Spleen (tissue), 7 donors: ENCODE results near the gene CYP26A1.

ENCODE experiments used
- POLR2A ChIP-seq, 3 donors: fragments of 450-650 bp; IDR thresholded peaks; one replicate each; pipeline ENCODE4 v1.5.1; 2017; ENCODE audit warnings: antibody characterized with exemption in 3 of 3, mild to moderate bottlenecking in 1 of 3
- POLR2AphosphoS5 ChIP-seq, 3 donors: sonication (generic); formaldehyde crosslinking; IDR thresholded peaks; one replicate each; pipeline ENCODE4 v1.5.1; 2017; ENCODE audit warnings: antibody characterized with exemption in 3 of 3
- TF ChIP-seq, protein P1 (sequence below), 11 experiments: fragments of 200-600 bp in 7 of 11; fragments of 450-650 bp in 4 of 11; sonication (generic) in 4 of 11; IDR thresholded peaks in 8 of 11; conservative IDR thresholded peaks in 3 of 11; 1 replicate in 7 of 11; 2 replicates in 4 of 11; pipeline versions ENCODE4 v1.4.0 to v1.8.0; 2016 to 2021; ENCODE audit warnings: antibody characterized with exemption in 11 of 11, inconsistent platforms in 4 of 11, mild to moderate bottlenecking in 1 of 11
- donor health status: DM: no; HTN: no; CAD: no; lungs with moderate emphysema.
- donor health status: DM: no; HTN: no; CAD: no.
- donor health status: DM: no; HTN: no; CAD: no.

DNA sequence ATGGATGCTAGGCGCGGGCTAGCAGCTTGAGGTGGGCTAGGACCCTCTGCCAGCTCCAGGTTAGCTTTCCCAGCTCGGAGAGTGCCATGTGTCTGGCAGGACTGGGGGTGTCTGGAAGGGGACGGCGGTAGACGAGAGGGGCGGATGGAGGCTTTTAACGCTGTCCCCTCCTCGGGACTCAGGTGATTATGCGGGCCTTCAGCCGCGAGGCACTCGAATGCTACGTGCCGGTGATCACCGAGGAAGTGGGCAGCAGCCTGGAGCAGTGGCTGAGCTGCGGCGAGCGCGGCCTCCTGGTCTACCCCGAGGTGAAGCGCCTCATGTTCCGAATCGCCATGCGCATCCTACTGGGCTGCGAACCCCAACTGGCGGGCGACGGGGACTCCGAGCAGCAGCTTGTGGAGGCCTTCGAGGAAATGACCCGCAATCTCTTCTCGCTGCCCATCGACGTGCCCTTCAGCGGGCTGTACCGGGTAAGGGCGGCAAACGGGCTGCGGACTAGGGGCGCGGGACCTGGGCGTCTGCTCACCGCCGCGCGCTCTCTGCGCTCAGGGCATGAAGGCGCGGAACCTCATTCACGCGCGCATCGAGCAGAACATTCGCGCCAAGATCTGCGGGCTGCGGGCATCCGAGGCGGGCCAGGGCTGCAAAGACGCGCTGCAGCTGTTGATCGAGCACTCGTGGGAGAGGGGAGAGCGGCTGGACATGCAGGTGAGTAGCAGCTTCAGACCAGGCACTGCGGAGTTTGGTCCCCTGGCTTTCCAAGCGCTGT, 1.1 kb downstream of the CYP26A1 start:
- TF ChIP-seq, protein P1, sequence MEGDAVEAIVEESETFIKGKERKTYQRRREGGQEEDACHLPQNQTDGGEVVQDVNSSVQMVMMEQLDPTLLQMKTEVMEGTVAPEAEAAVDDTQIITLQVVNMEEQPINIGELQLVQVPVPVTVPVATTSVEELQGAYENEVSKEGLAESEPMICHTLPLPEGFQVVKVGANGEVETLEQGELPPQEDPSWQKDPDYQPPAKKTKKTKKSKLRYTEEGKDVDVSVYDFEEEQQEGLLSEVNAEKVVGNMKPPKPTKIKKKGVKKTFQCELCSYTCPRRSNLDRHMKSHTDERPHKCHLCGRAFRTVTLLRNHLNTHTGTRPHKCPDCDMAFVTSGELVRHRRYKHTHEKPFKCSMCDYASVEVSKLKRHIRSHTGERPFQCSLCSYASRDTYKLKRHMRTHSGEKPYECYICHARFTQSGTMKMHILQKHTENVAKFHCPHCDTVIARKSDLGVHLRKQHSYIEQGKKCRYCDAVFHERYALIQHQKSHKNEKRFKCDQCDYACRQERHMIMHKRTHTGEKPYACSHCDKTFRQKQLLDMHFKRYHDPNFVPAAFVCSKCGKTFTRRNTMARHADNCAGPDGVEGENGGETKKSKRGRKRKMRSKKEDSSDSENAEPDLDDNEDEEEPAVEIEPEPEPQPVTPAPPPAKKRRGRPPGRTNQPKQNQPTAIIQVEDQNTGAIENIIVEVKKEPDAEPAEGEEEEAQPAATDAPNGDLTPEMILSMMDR (IDR thresholded peaks at IDR 0.05 in 8 of 11, conservative IDR thresholded peaks at IDR 0.05 in 3 of 11): no peak
- TF ChIP-seq POLR2A (IDR thresholded peaks at IDR 0.05): no peak
- TF ChIP-seq POLR2AphosphoS5 (IDR thresholded peaks at IDR 0.05): no peak
